C1 segment of cervical spinal cord (tissue), 14 donors: ENCODE measurements around the gene AASDHPPT.
"Not testable (repeated sequence)": the region's sequence is repeated elsewhere in the genome, so short reads cannot be mapped to it uniquely, and the experiment has no call there.

Experiments
- DNase-seq, 14 donors: peaks; one replicate each; lab custom pipeline; 2025; lab: John Stamatoyannopoulos, UW

AASDHPPT gene, protein sequence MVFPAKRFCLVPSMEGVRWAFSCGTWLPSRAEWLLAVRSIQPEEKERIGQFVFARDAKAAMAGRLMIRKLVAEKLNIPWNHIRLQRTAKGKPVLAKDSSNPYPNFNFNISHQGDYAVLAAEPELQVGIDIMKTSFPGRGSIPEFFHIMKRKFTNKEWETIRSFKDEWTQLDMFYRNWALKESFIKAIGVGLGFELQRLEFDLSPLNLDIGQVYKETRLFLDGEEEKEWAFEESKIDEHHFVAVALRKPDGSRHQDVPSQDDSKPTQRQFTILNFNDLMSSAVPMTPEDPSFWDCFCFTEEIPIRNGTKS

DNA sequence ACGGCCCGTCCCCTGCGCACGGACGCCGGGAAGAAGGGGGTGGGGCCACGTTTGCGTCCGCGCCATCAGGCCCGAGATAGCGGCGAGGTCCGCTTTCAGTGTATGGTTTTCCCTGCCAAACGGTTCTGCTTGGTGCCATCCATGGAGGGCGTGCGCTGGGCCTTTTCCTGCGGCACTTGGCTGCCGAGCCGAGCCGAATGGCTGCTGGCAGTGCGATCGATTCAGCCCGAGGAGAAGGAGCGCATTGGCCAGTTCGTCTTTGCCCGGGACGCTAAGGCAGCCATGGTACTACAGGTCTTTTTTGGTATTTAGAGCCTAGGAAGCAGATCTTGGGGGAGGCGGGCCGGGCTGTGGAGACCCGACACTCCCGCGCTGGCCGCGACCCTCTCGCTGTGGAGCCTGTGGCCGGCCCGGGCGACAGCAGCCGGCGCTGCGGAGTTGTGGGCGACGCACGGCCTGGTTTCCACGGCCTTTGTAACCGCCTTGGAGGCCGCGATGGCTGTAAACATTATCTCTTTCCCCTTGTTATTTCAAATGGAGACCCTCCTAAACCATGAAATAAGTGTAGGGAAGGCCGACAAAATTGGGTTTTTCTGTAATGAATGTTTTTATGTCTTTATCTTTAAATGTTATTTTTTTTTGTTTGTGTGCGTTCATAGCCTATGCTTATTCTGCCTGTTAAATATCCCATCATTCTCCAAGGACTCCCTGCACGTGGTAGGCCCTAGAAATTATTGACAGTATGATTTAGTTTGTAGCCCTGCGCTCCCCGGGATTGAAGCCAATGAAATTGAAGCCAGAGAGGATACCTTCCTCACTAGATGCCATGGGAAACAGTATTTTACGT, at the start of gene AASDHPPT:
AASDHPPT (plus strand) TSS at position 54 of the 847 bp plus-strand sequence; CDS start at position 103, 49 bp downstream.
- peak in 5 of 14 donors; percentile 3 to 92 (median 72) for DNase-seq

DNA sequence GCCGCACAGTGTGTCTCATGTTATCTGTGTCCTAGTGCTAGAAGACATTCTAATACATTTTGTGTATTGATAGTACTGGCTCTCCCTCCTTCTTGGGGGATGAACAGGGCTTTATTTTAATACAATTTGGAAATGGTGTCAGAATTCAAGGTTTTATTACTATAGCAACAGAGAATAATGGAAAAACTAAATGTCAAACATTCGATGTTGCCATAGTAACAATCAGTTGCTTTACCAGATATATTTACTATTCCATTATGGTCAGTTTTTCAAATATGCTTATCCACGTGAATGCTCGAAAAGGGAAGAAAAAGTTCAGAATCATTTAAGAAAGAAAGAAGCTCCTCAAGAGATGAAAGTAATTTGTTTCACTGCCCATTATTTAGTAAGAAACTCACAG, 46.9 kb upstream of the AASDHPPT start:
- no peak for DNase-seq

DNA sequence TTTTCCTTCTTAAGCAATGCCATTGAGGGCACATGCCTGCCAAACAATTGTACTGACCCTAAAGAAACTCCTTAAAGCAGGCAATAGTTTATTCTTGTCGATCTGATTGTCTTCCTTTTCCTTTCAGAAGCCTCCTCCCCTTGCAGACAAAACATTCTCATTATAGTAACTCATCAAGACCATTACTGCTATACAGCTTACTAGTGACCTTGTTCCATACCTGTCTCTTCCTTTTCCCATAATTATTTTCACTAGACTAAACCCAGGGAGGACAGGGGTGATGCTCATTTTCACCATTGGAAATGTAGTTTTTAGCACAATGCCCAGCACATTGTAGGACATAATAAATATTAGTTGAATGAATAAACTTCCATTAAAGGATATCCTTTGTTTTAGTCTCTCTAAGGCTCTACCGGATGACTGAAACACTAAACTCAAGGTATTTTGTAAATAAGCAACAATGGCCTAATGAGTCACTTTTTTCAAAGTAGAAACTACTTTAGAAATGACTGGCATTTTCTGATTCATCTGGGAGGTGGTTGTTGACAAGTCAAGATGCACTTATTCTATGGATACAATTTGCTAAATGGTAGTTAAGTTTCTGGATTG, 46.2 kb upstream of the AASDHPPT start:
- no peak for DNase-seq

DNA sequence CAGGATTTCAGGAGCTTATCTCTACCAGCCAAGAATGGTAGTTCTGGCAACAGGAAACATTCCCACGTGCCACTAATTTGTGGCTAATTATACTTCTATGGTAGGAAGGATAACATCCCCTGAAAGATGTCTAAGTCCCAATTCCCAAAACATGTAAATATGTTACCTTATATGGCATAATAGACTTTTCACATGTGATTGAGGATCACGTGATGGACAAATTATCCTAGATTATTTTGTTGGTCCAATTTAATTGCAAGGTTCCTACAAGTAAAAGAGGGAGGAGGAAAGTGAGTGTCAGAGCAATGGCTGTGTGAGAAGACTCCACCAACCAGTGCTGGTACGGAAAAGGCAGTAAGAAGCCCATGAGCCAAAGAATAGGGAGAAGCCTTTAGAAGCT, 45.5 kb upstream of the AASDHPPT start:
- no peak for DNase-seq

DNA sequence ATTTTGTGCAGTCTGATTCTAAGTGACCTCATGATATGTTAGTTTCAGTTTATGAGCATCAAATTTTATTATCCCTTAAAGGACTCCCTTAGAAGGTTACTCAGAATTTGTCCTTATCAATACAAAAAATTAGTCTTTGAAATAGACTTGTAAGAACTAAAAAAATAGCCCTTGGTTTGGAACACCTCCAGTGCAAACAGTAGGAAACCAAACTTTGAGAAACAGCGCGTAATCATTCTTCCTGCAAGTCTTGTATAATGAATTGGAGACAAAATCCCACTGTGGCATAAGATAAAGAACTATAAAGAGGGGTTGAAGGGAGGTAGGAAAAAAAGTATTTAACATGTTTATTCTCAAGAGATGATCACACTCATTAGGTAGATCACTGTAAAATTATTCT, 44.6 kb upstream of the AASDHPPT start:
- DNase-seq: no peak

DNA sequence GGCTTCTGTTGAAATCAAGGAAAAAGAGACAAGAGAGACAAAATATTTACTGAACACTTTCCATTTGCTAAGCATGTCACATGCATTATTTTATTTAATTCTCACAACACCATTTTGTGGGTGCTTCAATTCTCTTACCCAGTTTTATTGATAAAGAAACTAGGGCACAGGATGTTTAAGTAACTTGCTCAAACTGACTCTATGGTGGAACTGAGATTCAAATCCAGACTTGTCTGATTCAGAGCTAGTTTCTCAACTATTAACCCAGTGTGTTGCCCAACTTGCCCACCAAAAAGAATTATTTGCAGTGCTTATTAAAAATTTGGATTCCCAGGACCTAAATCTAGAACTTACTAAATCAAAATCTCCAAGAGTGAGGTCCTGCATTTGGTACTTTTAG, 33.9 kb upstream of the AASDHPPT start:
- DNase-seq: no peak

DNA sequence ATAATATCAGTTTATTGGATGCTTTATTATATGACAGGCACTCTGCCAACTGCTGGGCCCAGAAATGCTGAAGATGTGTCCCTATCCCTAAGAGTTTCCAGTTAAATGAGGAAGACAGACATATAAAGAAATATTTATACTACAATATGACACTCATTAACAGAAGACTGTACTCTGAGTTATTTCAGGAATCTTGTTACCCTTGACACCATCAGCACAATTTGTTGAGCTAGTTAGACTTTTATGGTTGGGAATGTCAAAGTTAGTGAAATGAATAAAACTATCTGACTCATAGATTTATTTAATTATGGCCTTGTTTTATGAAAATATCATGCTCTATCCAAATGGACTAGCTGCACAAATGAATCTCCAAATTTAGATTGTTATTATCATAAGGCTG, 29.8 kb upstream of the AASDHPPT start:
- DNase-seq: no peak

DNA sequence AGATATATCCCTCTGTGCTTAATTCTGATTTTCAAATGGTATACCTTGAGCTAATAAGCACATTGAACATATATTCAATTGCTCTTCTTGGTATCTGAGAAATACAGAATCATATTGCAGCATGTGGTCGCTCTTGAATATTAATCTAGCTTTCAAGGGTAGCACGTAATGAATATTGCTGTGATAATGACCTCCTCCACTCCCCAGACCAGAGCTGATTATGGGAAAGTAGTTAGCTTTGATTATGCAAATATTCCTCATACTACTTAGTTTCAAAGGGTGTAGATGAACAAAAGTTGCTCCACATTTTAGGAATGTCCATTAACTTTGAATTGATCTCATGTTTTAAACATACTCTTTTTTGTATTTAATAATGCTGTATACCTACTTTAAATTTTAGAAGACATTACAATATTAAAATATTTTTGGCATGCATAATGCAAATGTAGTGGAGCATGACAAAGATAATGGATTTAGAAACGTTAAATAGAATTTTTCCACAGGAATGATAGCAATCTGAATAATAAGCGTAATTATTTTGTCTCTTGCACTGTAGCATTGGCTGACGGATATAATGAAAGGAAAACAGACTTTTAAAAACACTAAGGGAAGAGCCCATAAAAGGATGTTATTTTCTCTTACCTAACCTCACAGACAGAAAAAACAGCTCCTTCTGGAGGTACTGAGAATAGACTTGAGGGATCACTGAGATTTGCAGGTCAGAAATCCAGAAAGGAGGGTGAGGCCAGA, 27.6 kb upstream of the AASDHPPT start:
- DNase-seq: no peak

DNA sequence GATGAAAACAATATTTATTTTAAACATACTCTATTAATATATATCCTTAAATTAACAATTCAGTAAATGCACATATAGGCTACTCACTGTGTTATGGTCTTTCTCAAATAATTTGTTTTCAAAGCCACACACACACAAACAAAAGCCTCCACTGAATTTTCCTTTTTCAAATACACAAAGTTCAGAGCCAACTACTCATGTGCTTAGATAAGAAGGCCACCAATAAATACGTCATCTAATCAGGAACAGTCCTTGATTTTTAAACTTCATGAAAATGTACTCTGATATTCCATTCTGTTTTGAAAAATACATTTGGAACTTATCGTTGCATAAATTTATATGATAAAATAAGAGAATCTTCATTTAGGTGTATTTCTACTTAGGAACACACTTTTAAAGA, 26.4 kb upstream of the AASDHPPT start:
- DNase-seq: no peak

DNA sequence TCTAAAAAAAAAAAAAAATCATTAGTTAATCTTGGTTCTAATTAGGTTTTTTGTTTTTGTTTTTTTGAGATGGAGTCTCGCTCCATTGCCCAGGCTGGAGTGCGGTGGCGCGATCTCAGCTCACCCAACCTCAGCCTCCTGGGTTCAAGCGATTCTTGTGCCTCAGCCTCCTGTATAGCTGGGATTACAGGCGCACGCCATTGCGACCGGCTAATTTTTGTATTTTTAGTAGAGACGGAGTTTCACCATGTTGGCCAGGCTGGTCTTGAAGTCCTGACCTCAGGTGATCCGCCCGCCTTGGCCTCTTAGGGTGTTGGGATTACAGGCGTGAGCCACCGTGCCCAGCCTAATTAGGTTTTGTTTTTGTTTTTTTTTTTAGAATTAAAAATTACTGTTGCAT, 19.1 kb upstream of the AASDHPPT start:
- DNase-seq: not testable (repeated sequence)

DNA sequence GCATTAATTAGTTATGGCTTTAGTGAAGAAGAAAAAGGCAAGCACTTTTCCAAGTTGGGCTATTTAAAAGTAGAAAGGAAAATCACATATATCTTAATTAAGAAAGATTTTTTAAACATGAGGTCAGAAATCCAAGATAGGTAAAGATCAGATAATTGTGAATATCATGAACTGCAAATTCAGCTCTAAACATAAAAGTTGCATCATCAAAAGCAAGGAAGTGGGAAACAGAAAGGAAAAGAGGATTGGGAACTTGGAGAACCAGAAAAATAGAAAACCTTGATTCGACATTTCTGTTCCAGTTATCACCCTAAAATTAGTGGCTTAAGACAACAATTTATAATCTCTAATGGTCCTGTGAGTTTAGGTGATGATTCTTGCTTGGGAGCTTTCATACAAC, 17.8 kb upstream of the AASDHPPT start:
- no peak for DNase-seq

DNA sequence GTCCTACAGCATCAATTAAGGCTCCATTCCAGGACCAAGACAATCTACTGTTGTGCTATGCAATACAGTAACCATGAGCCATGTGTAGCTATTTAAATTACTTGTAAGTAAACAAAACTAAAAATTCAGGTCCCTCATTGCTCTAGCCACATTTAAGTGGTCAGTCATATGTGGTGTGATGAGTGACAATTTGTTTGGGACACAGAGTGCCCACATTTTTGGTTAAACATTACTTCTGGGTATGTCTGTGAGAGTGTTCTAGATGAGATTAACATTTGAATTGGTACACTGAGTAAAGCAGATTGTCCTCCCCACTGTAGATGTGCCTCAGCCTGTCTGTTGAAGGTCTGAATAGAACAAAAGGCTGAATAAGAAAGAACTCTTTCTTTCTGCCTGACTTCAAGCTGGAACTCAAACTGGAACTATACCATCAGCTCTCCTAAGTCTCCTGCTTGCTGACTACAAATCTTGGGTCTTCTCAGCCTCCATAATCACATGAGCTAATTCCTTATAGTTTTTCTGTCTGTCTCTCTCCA, 16.1 kb upstream of the AASDHPPT start:
- DNase-seq: no peak

DNA sequence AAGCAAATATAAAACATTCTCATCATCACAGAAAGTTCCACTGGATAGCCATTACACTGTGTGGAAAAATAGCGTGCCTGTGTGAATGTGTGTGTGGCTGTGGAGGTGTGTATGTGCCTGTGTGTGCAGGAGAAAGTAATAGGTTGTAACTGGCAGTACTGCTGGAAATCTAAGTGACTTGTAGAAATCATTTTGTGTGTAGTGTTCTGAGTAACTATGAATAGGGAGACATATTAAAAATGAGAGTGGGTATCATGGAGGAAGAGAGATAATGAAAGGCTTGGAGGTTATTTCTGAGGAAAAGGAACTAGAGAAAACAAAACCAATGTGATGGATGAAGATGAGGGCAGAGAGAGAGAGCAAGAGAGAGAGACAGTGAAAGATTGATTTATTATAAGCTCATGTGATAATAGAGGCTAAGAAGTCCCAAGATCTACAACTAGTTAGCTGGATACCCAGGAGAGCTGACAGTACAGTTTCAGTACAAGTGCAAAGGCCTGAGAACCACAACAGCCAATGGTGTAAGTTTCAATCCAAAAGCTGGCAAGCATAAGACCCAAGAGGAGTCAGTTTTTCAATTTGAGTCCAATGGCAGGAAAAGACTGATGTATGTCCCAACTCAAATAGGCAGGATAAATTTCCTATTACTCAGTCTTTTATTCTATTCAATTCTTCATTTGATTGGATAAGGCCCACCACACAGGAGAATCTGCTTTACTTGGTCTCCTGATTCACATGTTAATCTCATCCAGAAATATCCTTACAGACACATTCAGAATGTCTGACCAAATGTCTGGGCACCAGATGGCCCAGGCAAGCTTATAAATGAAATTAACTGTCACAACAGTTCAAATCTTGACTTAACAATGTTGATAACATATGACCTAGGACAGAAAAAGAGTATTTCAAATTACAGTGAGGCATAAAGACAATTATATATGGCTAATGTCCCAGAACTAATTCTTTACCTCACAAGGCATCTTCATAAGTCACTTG, 15.2 kb upstream of the AASDHPPT start:
- DNase-seq: no peak

DNA sequence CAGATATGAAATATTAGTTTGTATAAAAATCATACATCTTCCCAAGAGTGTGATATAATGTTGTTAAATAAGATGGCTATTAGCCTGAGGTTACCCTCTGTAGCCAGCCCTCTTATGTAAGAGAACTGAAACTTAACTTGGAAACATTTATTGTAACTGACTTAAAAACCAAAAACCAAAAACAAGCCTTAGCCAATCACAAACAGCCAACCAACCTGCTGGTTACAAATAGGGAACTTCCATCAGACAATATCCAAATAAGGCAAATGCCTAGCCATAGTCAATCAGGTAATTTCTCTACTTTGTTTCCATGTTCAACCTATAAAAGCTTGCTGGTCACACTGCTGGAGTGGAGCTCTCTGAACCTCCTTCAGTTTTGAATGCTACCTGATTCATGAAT, 14.5 kb upstream of the AASDHPPT start:
- no peak for DNase-seq

DNA sequence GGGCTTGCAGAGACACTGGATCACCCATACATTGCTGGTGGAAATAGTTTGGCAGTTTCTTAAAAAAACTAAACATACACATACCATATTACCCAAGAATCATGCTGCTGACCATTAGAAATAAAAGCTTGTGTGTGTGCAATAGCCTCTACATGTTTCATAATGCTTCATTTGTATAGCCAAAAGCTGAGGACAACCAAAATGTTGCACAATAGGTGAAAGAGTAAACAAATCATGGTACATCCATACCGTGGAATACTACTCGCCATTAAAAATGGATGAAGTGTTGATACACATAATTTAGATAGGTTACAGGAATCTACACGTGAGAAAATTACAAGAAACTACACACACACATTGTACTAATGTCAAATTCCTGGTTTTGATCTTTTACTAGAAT, 6.9 kb upstream of the AASDHPPT start:
- no peak for DNase-seq

DNA sequence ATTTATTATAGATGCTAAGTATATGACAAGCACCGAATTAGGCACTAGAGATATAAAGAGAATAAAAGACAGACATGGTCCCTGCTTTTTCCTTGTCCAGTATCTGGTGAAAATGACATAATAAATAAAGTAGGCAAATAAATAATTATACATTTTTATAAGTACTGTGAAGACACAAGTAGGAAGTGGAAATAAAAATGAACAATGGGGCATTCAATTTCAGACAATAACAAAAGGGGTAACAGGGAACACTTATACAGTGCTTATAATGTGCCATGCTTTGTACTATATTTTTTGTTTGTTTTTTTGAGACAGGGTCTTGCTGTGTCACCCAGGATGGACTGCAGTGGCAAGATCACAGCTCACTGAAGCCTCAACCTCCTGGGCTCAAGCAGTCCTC, 4.7 kb upstream of the AASDHPPT start:
- DNase-seq: no peak

DNA sequence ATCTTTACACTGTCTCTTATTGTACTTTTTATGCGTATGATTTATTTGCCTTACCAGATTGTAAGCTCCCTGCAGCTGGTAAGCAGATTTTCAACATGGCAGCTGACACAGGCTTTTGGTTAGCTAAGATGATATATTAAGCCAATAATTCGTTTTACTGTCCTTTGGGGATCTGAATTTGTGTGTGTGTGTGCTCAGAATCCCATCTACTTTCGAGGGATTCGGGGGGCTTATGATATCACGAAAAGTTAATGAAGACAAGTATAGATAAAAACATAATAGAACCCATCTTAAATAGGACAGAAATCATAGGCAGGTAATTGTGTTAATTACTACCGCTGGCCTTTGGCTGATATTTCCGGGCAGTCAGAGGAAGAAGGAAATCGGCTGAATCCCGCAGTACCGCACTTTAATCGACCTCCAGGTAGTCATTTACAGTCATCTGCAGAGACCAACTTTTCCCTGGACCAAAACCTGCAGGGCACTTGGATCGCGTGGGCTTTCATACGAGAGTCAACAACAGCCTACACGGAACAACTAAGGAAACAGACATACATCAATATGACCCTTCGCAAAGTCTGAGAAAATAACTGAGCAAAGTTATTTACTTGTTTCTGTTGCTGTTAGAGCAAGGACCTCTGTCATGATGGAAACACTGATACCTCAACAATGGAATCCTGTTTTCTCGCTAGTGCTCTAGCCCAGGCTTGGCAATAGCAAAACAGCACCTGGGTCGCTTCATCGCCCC, 1.1 kb upstream of the AASDHPPT start:
- peak in 8 of 14 donors; percentile 27 to 83 (median 49) for DNase-seq

DNA sequence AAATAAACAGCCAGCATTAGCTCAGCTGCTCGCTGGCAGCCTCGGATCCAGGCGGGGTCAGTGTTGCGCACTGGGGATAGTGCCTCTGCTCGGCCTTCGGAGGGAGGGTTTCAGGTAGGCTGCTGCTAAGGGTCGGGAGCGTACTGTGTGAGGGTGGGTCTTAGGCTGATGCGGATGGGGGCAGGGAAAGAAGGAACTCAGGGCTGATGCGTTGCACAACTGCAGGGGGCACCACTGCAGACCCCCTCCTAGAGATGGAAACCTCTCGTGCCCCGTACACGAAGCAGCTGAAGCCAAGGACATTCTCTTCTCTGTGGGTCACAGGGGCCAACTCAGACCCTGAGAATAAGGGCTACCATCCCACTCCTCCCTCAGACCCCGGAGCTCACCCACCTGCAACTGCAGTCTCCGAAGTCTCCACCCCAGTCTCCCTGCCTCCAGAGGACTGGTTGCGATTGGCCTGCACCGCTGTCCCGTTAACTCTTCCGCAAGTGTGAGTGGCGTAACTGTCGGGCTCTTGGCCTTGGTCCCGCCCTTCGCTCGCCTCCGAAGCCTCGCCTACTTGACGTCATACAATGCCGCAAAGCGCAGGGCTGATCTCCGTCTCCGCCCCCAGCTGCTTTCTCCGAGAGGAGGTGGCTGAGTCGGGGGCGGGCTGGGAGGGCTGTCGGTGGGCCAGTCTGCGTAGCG, 398 bp upstream of the AASDHPPT start, which contains the start of gene KBTBD3:
KBTBD3 (minus strand) TSS at position 429 of the 690 bp plus-strand sequence. CDS start 18,250 bp downstream, outside the sequence.
- peak; percentile 85 to 100 (median 98) for DNase-seq

DNA sequence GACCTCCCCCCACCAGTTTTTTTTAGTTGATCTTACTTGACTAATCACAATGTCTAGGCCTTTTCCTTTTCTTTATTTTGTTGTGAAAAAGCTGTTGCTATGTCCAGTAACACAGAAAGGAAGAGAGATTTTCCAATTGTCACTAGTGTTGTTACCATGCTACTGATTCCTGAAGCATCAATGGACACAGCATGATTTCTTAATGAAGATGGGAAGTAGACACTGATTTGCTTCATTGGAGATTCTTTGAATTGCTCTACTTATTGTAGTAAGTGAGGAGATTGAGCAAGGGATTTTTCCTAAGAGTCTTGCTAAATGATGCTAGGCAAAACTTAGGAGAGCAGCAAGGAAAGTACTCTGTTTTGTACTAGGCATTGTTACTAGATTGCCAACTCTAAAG, 4.6 kb downstream of the AASDHPPT start:
- DNase-seq: no peak
